ENCODE results near the gene ZNF28.
"Not testable (repeated sequence)": the region's sequence is repeated elsewhere in the genome, so short reads cannot be mapped to it uniquely, and the experiment has no call there.

DNA sequence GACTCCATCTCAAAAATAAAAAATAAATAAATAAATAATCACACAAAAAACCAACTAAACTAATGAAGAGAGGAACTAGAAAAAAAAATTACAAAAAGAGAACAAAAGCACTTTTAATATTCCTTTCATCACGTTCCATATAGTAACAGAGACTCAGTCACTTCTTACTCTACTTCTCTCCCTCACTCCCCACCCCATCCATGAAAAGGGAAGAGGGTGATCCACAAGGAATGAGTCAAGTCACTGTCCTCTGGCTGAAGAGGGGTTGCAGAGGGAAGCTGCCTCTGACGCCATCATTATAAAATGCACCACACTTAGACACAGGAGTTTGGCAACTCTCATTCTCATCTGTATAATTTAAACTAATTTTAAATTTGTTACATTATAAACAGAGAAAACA lies 38.6 kb downstream of the ZNF28 start:
- not testable (repeated sequence) for TF ChIP-seq CTCF (IDR thresholded peaks at IDR 0.05; ENCODE audit: extremely low read depth in 1 of 2, insufficient read depth in 1 of 2, low read depth in 1 of 2, low read length in 2 of 2); POLR2A (IDR thresholded peaks at IDR 0.05; ENCODE audit: low read depth, low read length); EZH2 (IDR thresholded peaks at IDR 0.05; ENCODE audit: borderline replicate concordance, low read depth, low read length, severe bottlenecking); FOS (IDR thresholded peaks at IDR 0.05; ENCODE audit: borderline replicate concordance, insufficient read depth, low read length); MAX (IDR thresholded peaks at IDR 0.05; ENCODE audit: insufficient read depth, insufficient read length); POLR2AphosphoS5 (IDR thresholded peaks at IDR 0.05; ENCODE audit: insufficient read depth, low read depth, low read length); MYC (IDR thresholded peaks at IDR 0.05; ENCODE audit: low read depth, low read length); JUN (IDR thresholded peaks at IDR 0.05; ENCODE audit: borderline replicate concordance, insufficient read depth, insufficient read length, low read depth)
